Measurements from ENCODE around the gene C1QTNF6. TPM values are rescaled to one million over a fixed set of nuclear protein-coding genes. Genes with fewer than 3 reads are reported as not detected.

Gene C1QTNF6
- total RNA-seq, 1 donor from 2014 or later: 1.6 TPM

DNA sequence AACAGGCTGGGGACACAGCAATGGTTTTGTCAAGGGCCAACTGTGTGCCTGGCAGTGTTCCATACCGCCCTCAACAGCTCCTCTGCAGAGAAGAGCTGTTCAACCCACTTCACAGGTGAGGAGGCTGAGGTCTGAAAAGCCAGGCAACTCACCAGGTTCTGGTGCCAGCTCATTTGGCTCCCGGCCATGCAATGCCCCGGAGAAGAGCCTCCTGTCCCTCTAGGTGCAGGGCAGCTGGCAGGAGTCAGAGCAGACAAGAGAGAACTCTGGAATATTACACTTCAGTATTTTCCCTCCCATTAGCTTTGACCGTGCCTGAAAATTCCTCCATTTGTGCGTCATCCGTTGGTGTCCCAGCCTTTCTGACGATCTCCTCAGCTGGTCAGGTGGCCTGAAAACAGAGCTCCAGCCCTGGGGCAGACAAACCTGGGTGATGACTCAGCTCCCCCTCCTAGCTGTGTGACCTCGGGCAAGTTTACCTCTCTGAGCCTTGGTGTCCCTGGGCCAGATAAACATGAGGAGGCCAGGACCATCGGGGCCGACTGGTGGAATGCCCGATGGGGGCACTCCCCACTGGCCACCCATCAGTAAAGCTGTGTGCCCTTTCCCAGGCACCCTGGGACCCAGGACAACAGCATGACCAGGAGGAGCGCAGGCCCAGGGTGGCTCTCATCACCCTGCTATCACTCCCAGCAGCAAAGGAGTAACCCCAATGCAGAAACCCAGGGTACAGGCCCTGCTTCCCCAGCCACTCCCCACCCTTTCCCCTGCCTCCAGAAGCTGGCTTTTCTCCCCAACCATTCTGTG is 9.6 kb upstream of the C1QTNF6 start:
- DNase-seq (ENCODE audit: missing footprints): no peak
- ATAC-seq: peak; percentile 2
- intact Hi-C loops (cut with DNase I): loop anchor here (1.0 to 5.0 kb wide), 3 partner anchors 31 to 415 kb away; no protein-coding TSS in a partner anchor

DNA sequence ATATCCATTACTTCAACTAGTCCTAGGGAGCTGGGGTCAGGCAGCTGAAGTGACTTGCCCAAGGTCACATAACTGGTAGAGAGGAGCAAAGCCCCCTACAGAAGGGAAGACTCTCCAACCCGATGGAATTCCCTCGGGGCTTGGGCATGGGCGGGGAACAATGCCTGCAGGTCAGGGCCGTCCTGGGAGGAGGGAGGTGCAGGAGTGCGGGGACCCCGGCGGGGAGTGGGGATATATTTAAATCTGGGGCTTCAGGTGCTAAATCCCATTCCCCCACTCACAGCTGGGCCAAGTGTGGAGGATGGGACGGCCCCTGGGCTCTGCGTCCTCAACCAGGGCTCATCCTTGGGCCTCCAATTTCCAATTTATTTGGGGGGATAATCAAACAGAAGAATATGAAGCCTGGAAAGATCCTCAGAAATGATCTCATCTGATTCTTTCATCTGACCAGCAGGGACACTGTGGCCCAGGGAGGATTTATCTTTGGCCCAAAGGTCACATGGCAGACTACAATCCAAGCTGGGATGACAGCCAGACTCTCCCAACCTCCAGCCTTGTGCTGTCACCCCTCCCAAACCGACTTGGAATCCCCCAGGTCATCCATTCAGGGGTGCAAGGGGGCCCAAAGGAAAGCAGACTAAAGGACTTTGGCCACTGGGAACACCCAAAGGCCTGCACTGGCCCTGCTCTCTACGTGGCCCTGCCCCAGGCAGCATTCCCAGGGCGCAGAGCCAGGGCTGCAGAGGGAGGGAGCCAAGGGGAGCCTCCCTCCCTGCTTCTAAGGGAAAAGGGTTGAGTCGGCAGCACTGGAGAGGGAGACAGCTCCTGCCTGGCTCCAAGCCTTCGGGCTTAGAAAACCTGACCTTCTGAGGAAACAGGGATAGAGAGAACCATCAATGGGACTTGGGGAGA is 8.7 kb upstream of the C1QTNF6 start:
- peak; percentile 91 for DNase-seq (ENCODE audit: missing footprints)
- ATAC-seq: peak; percentile 76
- intact Hi-C loops (cut with DNase I): loop anchor here (5.0 kb wide), 1 partner anchor 414 kb away; no protein-coding TSS in a partner anchor

DNA sequence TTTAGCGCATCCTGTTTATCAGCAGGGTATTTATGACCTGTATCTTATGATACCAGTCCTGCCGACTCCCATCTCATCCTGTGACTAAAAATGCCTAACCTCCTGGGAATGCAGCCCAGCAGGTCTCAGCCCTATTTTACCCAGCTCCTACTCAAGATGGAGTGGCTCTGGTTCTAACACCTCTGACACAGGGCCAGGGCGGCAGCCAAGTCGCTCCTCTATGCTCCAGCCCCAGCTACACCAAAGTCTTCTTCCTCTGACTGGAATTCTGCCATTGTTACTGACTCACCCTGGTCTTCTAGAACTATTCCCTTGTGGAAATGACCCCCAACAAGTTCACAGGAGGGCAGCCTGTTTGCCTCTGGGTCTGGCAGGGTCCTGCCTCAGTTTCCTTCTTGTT is 7.9 kb upstream of the C1QTNF6 start:
- DNase-seq (ENCODE audit: missing footprints) (no peak), ATAC-seq (no peak)
- intact Hi-C loops (cut with DNase I): loop anchor here (5.0 kb wide), 1 partner anchor 414 kb away; no protein-coding TSS in a partner anchor

GRCh38 chr22:37194750-37195149 is 6.7 kb upstream of the C1QTNF6 start:
- no peak for DNase-seq (ENCODE audit: missing footprints)
- intact Hi-C loops (cut with DNase I): loop anchor here (5.0 kb wide), 1 partner anchor 412 kb away; no protein-coding TSS in a partner anchor

DNA sequence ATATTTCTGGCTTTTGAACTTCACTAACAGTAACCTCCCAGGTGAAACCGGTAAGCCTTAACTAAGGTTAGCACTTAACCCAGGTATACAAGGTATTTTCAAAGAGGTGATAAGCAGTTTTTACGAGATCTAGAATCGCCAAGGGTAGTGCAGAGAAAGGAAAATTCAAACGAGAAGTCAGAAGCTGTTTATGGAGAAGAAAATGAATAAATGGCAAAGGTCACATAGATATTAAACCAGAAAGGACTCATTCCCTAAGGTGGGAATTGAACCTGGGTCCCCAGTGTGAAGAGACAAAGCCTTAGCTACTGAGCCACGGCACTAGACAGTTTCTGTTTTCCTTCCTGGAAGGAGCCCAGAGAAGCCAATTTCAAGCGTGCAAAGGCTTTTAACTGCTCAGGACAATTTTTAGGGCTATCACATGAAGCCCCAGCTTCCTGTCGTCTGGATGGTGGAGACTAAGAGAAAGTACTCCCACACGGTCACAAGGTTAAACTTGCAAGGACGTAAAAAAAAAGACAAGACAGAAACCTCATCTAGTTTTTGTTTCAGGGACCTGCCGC is 5.7 kb upstream of the C1QTNF6 start:
- intact Hi-C loops (cut with DNase I): no loop called here
- DNase-seq (ENCODE audit: missing footprints): peak; percentile 5
- ATAC-seq: no peak

More at GRCh38 chr22:37194750-37195149, 6.7 kb upstream of the C1QTNF6 start:
- ATAC-seq: no peak

DNA sequence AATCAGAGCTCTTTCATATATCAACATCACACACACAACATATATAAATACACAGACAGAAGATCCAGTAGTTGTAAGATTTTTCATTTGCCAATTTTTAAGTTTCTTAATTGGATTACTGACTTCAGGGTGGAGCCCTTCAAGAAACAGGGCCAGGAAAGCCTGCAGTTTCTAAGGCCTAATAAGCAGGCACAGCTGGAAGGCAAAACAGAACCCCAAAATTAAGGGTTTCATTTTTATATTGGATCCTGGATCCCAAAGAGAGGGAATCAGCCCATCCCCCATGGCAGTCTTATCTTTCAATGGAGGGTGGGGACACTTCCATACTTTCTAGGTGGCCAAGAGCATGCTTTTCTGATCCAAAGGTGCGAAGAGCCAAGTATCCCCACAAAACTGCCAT is 4.7 kb upstream of the C1QTNF6 start:
- ATAC-seq: no peak
- DNase-seq (ENCODE audit: missing footprints): no peak
- intact Hi-C loops (cut with DNase I): no loop called here

- DNase-seq (ENCODE audit: missing footprints) (no peak), ATAC-seq (no peak)
- intact Hi-C loops (cut with DNase I): no loop called here
These were observed 4.2 kb upstream of the C1QTNF6 start for GRCh38 chr22:37192204-37192603.

GRCh38 chr22:37190262-37190780 is 2.3 kb upstream of the C1QTNF6 start:
- no peak for ATAC-seq
- intact Hi-C loops (cut with DNase I): no loop called here
- no peak for DNase-seq (ENCODE audit: missing footprints)

DNA sequence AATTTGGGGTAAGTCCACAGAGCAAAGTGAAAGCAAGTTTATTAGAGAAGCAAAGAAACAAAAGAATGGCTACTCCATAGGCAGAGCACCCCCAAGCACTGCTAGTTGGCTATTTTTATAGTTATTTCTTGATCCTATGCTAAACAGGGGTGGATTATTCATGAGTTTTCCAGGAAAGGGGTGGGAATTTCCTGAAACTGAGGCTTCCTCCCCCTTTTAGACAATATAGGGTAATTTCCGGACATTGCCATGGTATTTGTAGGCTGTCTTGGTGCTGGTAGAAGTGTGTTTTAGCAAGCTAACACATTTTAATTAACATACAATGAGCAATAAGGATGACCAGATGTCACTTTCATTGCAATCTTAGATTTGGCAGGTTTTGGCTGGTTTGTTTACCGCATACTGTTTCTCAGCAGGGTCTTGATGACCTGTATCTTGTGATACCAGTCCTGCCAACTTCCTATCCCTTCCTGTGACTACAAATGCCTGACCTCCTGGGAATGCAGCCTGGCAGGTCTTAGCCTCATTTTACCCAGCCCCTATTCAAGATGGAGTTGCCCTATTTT is 937 bp upstream of the C1QTNF6 start:
- intact Hi-C loops (cut with DNase I): no loop called here
- ATAC-seq (no peak), DNase-seq (ENCODE audit: missing footprints) (no peak)

- no peak for DNase-seq (ENCODE audit: missing footprints)
- ATAC-seq: peak; percentile 37
- intact Hi-C loops (cut with DNase I): no loop called here
These were observed 526 bp downstream of the C1QTNF6 start for GRCh38 chr22:37187552-37187890.

- DNase-seq (ENCODE audit: missing footprints) (peak; percentile 23), ATAC-seq (no peak)
- intact Hi-C loops (cut with DNase I): no loop called here
These were observed 987 bp downstream of the C1QTNF6 start for GRCh38 chr22:37186997-37187522.

DNA sequence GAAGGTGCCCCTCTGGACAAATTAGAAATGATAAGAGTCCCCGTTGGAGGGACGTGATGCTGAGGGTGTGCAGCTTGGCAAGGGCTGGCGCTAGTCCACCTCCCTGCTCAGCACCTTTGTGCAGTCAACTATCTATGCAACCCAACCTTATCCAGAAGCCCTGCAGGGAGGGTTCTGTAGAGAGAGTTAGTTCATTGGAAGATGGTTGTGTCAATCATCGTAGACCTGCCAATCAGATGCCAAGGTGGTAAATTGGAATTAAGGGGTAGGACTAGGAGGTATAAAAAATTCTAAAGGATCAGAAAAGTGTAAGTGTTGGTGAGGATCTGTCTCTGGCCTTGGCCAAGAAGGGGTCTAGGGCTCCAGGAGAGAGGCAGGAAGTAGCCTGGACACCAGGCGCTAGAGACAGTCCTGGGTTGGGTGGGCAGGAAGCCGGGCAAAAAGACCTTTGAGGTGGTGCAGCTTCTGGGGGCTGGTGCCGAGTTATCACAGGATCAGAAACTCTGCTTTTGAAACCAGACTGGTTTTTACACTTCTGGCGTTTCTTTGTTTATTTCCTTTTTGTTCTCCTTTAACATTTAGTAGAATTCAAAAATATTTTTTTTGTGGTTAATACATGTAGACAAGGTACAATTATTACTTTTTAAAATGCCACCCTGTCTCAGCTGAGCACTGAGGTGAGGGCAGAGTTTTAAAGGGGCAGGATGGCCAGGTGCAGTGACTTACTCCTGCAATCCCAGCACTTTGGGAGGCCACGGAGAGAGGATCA is 1.6 kb downstream of the C1QTNF6 start:
- ATAC-seq: no peak
- intact Hi-C loops (cut with DNase I): no loop called here
- DNase-seq (ENCODE audit: missing footprints): peak; percentile 37

DNA sequence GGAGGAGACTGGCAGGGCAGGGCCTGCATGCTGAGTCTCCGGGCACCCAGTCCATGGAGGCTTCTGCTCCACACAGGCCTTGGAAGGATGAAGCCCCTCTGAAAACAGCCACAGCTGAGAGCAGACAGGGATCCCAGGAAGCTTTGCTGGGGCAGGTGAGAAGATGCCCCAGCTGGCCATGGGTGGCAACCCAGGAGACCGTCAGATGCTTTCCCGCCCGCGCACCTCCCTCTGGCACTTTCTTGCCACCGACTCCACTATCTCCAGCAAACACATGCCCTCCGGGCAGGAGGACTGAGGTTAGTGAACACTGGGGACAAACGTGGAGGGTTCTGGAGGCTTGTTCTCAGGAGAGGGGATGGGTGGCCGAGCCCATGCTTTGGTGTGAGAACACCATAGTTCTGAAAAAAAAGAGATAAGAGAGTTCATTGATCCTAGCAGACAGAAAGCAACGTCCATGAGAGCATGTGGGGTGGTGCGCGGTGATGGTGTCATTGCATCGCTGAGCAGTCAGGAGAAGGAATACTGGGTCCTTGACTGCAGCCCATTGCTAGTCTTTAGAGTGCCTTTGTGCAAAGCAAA is 2.3 kb downstream of the C1QTNF6 start:
- ATAC-seq: no peak
- peak; percentile 28 for DNase-seq (ENCODE audit: missing footprints)
- intact Hi-C loops (cut with DNase I): no loop called here

DNA sequence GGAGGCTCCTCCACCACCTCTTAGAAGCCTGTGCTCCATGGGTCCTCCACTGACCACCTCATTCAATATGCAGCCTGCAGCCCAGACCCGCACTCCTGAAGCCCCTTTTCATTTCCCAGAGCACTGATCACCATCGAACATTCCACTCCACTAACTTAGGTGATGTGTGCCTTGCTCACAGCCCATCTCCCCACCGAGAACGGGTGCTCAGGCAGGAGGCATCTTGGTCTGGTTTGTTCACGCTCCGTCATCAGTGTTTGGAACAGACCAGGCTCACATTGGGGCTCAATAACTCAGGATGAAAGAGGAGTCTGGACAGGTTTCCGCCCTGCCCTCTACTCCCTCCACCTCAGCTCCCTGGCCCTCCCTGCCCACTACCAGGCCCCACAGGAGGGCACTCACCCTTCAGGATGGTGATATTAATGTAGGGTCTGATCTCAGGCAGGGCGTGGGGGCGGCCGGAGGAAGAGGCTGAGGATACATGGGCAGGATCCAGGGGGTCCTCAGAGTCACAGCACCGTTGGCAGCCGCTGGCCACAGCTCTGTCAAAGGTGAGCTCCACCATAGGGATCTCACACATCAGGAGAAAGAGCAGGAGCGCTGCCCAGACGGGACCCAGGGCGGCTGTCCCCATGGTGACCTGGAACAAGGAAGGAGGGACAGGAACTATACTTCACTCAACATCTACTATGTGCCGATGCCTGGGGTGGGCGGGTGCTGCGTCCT is 3.1 kb downstream of the C1QTNF6 start:
- intact Hi-C loops (cut with DNase I): no loop called here
- ATAC-seq: no peak
- DNase-seq (ENCODE audit: missing footprints): peak; percentile 20

DNA sequence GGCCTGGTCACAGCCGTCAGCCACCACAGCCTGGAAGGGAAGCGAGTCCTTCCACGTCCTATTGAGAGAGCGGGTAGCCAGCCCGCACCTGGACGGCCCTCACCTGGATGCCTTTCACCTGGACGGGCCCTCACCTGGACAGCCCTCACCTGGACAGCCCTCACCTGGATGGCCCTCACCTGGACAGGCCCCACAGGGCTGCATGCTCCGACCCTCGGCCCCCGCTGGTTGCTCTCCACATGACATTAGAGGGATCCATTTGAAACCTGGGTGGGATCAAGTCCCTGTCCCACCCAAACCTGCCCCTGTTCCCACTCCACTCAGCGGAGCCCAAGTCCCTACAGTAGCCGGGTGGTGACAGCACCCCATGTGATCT is 3.7 kb downstream of the C1QTNF6 start:
- DNase-seq (ENCODE audit: missing footprints): peak; percentile 55
- intact Hi-C loops (cut with DNase I): no loop called here
- no peak for ATAC-seq

DNA sequence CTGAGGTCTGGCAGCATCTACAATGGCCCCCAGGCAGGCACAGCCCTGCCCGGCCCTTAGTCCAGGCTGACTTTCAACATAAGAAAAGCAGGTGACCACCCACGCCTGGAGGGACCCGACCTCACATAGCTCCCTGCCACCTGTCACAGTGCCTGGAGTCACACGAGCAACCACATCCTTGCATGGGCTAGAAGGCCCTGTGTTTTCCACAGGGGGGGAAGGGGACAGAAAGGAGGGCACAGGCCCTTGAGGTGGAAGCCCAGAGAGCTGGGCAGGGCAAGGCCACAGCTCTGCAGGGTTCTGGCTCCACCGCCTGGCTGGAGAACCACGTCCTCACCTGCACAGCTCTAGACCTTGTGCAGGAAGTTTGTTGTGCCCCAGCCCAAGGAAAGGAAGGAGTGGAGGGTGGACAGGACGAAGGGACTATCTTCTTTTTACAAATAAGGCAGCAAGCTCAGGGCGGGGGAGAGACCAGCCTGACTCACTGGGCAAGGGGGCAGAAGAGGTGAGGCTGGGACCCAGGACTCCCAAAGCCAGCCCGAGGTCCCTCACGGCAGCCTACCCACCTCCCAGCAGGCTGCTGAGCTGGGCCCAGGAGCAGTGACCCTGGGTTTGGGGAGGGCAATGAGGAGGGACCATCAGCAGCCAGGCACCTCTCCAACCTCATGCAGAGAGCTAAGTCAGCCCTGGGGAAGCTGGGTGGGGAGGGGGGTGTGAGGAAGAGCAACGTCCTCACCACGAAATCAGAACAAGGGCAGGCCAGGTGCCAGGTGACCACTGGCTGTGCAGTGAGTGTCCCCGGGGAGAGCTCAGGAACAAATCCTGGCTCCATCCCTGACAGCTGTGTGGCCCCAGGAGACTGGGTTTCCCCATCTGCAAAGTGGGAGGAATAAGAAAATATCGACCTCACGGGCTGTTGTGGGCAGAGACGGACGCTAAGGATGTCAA is 4.3 kb downstream of the C1QTNF6 start:
- DNase-seq (ENCODE audit: missing footprints) (peak; percentile 52), ATAC-seq (no peak)
- intact Hi-C loops (cut with DNase I): no loop called here
